Naive thymus-derived CD8-positive, alpha-beta T cell (primary cell): ENCODE measurements around the gene PHF24. TPM values are rescaled to one million over a fixed set of nuclear protein-coding genes. Genes with fewer than 3 reads are reported as not detected.
"Not testable (repeated sequence)": the region's sequence is repeated elsewhere in the genome, so short reads cannot be mapped to it uniquely, and the experiment has no call there.

Experiments
- ATAC-seq, 2 donors: fragments of 150-1000 bp; cut with Tn5 transposase in 1 of 2; sonication (Bioruptor Pico), chemical (Tn5 transposase) in 1 of 2; 1 replicate in 1 of 2; 2 replicates in 1 of 2; pipeline ENCODE4 v1.10.0; 2021; ENCODE audit warnings: mild to moderate bottlenecking in 2 of 2, moderate library complexity in 2 of 2
- POLR2A ChIA-PET: fragments of 350-600 bp; sonication (Branson Sonifier 250); formaldehyde crosslinking; loops from one replicate; lab custom pipeline; 2021; ENCODE audit warnings: antibody characterized with exemption; lab: Charles Lee
- DNase-seq, 10 donors: peaks; one replicate each; pipeline versions ENCODE4 v3.0.0 to v3.0.0-alpha.2; 2020 to 2022
- H3K27ac Mint-ChIP-seq, 10 donors: one replicate each; pipeline ENCODE4 v1.8.0; 2020 to 2022; ENCODE audit warnings: mild to moderate bottlenecking in 10 of 10, mixed read lengths in 10 of 10, moderate library complexity in 4 of 10, inconsistent platforms in 1 of 10
- H3K27me3 Mint-ChIP-seq, 5 donors: one replicate each; pipeline ENCODE4 v1.8.0; 2021 to 2022; ENCODE audit warnings: mixed read lengths in 5 of 5
- H3K36me3 Mint-ChIP-seq, 3 donors: one replicate each; pipeline ENCODE4 v1.8.0; 2020 to 2022; ENCODE audit warnings: mixed read lengths in 3 of 3, mild to moderate bottlenecking in 2 of 3, inconsistent platforms in 1 of 3
- H3K4me1 Mint-ChIP-seq, 4 donors: one replicate each; pipeline ENCODE4 v1.8.0; 2021 to 2022; ENCODE audit warnings: mixed read lengths in 4 of 4
- H3K4me3 Mint-ChIP-seq, 10 donors: one replicate each; pipeline ENCODE4 v1.8.0; 2020 to 2022; ENCODE audit warnings: mild to moderate bottlenecking in 10 of 10, mixed read lengths in 10 of 10, moderate library complexity in 6 of 10, inconsistent platforms in 1 of 10
- H3K9me3 Mint-ChIP-seq, 9 donors: one replicate each; pipeline ENCODE4 v1.8.0; 2020 to 2022; ENCODE audit warnings: mixed read lengths in 9 of 9, mild to moderate bottlenecking in 3 of 9, inconsistent platforms in 1 of 9, moderate library complexity in 1 of 9
- polyA plus RNA-seq, 3 donors: library from polyadenylated mRNA; unstranded; fragments of 300-500 nt; fragmentation: Illumina TruSeq; gene quantifications; one replicate each; pipeline ENCODE4 v1.2.3, GENCODE V29; 2021
- total RNA-seq, 8 experiments: library from RNA in 2 of 8; stranded (reverse) in 2 of 8; gene quantifications; one replicate each; pipeline ENCODE4 v1.2.3 and lab custom pipeline; 2021 to 2026

The PHF24 gene
- not detected for total RNA-seq
- not detected for polyA plus RNA-seq
- total RNA-seq (lab: John Stamatoyannopoulos, UW) = 0 to 0.32 (median 0.13) reads per million in 6 experiments

GRCh38 chr9:34957492-34958410 is at the start of gene PHF24:
Gene PHF24 (plus strand): TSS chr9:34958285. CDS start chr9:34971299, 13,014 bp downstream.
- no peak within 1 kb of the TSS for H3K27ac Mint-ChIP-seq
- H3K4me1 Mint-ChIP-seq = peaks cover 0 to 6% (median 1%) of the 10 kb centered on the region in 4 donors
- H3K36me3 Mint-ChIP-seq = no peaks in the 10 kb centered on the region
- peaks cover 29 to 66% (median 62%) of the 10 kb centered on the region in 5 donors for H3K27me3 Mint-ChIP-seq
- peak; percentile 89 for ATAC-seq
- H3K4me3 Mint-ChIP-seq = peak within 1 kb of the TSS; percentile 54 to 83 (median 66)
- H3K9me3 Mint-ChIP-seq = no peaks in the 10 kb centered on the region
- DNase-seq = peak in 5 of 10 donors; percentile 12 to 40 (median 19)
- POLR2A ChIA-PET = no interaction called here

GRCh38 chr9:34927061-34927460 is 31.0 kb upstream of the PHF24 start:
- H3K4me3 Mint-ChIP-seq = no peak overlapping the region
- H3K4me1 Mint-ChIP-seq = no peaks in the 10 kb centered on the region
- DNase-seq (no peak), ATAC-seq (no peak)
- H3K27ac Mint-ChIP-seq = no peak overlapping the region
- H3K27me3 Mint-ChIP-seq = peaks cover 8 to 46% (median 29%) of the 10 kb centered on the region in 5 donors
- POLR2A ChIA-PET = interaction anchor here (1.2 kb wide), 1 partner anchor 18 kb away, joined by 6 read pairs; no protein-coding TSS in a partner anchor
- peaks cover 3 to 23% (median 19%) of the 10 kb centered on the region in 3 donors for H3K36me3 Mint-ChIP-seq
- H3K9me3 Mint-ChIP-seq = peaks cover 9 to 27% (median 18%) of the 10 kb centered on the region in 9 donors

- Mint-ChIP-seq H3K4me3 (no peak overlapping the region), H3K4me1 (no peaks in the 10 kb centered on the region), H3K27me3 (peaks cover 12 to 57% (median 36%) of the 10 kb centered on the region in 5 donors), H3K9me3 (peaks cover 9 to 27% (median 17%) of the 10 kb centered on the region in 9 donors), H3K27ac (no peak overlapping the region), H3K36me3 (peaks cover 3 to 21% (median 17%) of the 10 kb centered on the region in 3 donors)
- POLR2A ChIA-PET = no interaction called here
- no peak for ATAC-seq
- no peak for DNase-seq
These were observed 29.2 kb upstream of the PHF24 start for GRCh38 chr9:34928921-34929320.

- POLR2A ChIA-PET = no interaction called here
- DNase-seq = peak in 1 of 10 donors; percentile 1
These were observed 28.5 kb upstream of the PHF24 start for GRCh38 chr9:34929506-34930102.

GRCh38 chr9:34939989-34940388 is 18.1 kb upstream of the PHF24 start:
- ATAC-seq, H3K4me1 Mint-ChIP-seq, POLR2A ChIA-PET, H3K9me3 Mint-ChIP-seq, H3K36me3 Mint-ChIP-seq, H3K4me3 Mint-ChIP-seq, DNase-seq, H3K27ac Mint-ChIP-seq: not testable (repeated sequence)
- H3K27me3 Mint-ChIP-seq = peaks cover 6 to 29% (median 16%) of the 10 kb centered on the region in 5 donors

More at GRCh38 chr9:34929506-34930102, 28.5 kb upstream of the PHF24 start:
- H3K27me3 Mint-ChIP-seq = peaks cover 14 to 57% (median 34%) of the 10 kb centered on the region in 5 donors
- no peaks in the 10 kb centered on the region for H3K4me1 Mint-ChIP-seq
- no peak overlapping the region for H3K27ac Mint-ChIP-seq
- H3K36me3 Mint-ChIP-seq = peaks cover 3 to 14% (median 11%) of the 10 kb centered on the region in 3 donors
- H3K4me3 Mint-ChIP-seq = no peak overlapping the region
- peak in 1 of 2 donors; percentile 50 for ATAC-seq
- H3K9me3 Mint-ChIP-seq = peaks cover 8 to 21% (median 13%) of the 10 kb centered on the region in 9 donors

GRCh38 chr9:34948451-34948850 is 9.6 kb upstream of the PHF24 start:
- no peak for ATAC-seq

GRCh38 chr9:34954225-34954624 is 3.9 kb upstream of the PHF24 start:
- DNase-seq (no peak), ATAC-seq (no peak)
- no peaks in the 10 kb centered on the region for H3K36me3 Mint-ChIP-seq
- no peaks in the 10 kb centered on the region for H3K9me3 Mint-ChIP-seq
- peaks cover 0 to 6% (median 1%) of the 10 kb centered on the region in 4 donors for H3K4me1 Mint-ChIP-seq
- H3K4me3 Mint-ChIP-seq = no peak overlapping the region
- H3K27ac Mint-ChIP-seq = no peak overlapping the region
- POLR2A ChIA-PET = no interaction called here
- H3K27me3 Mint-ChIP-seq = peaks cover 18 to 57% (median 34%) of the 10 kb centered on the region in 5 donors

More at GRCh38 chr9:34948451-34948850, 9.6 kb upstream of the PHF24 start:
- H3K4me3 Mint-ChIP-seq = no peak overlapping the region
- no peaks in the 10 kb centered on the region for H3K4me1 Mint-ChIP-seq
- peaks cover 9 to 42% (median 22%) of the 10 kb centered on the region in 5 donors for H3K27me3 Mint-ChIP-seq
- POLR2A ChIA-PET = no interaction called here
- H3K36me3 Mint-ChIP-seq = no peaks in the 10 kb centered on the region
- no peak for DNase-seq
- H3K27ac Mint-ChIP-seq = no peak overlapping the region
- H3K9me3 Mint-ChIP-seq = no peaks in the 10 kb centered on the region

- not testable (repeated sequence) for H3K9me3 Mint-ChIP-seq
- peaks cover 23 to 63% (median 48%) of the 10 kb centered on the region in 5 donors for H3K27me3 Mint-ChIP-seq
These were observed 2.0 kb upstream of the PHF24 start for GRCh38 chr9:34956066-34956465.

GRCh38 chr9:34956648-34957047 is 1.4 kb upstream of the PHF24 start:
- Mint-ChIP-seq H3K36me3 (no peaks in the 10 kb centered on the region), H3K27me3 (peaks cover 26 to 66% (median 54%) of the 10 kb centered on the region in 5 donors)

More at GRCh38 chr9:34956066-34956465, 2.0 kb upstream of the PHF24 start:
- ATAC-seq, H3K36me3 Mint-ChIP-seq, POLR2A ChIA-PET, DNase-seq, H3K4me1 Mint-ChIP-seq, H3K27ac Mint-ChIP-seq: not testable (repeated sequence)
- peak overlapping the region in 2 of 10 donors; percentile 11 to 49 for H3K4me3 Mint-ChIP-seq

GRCh38 chr9:34958411-34958982 is 412 bp downstream of the PHF24 start:
- no peaks in the 10 kb centered on the region for H3K36me3 Mint-ChIP-seq
- peaks cover 29 to 71% (median 65%) of the 10 kb centered on the region in 5 donors for H3K27me3 Mint-ChIP-seq
- no peak overlapping the region for H3K27ac Mint-ChIP-seq
- H3K4me1 Mint-ChIP-seq = peaks cover 0 to 6% (median 1%) of the 10 kb centered on the region in 4 donors
- peak in 1 of 2 donors; percentile 16 for ATAC-seq
- H3K4me3 Mint-ChIP-seq = peak overlapping the region; percentile 13 to 64 (median 51)
- POLR2A ChIA-PET = no interaction called here
- DNase-seq = no peak
- H3K9me3 Mint-ChIP-seq = no peaks in the 10 kb centered on the region

More at GRCh38 chr9:34956648-34957047, 1.4 kb upstream of the PHF24 start:
- DNase-seq (no peak), ATAC-seq (no peak)
- POLR2A ChIA-PET = no interaction called here
- H3K9me3 Mint-ChIP-seq = no peaks in the 10 kb centered on the region
- peaks cover 0 to 6% (median 1%) of the 10 kb centered on the region in 4 donors for H3K4me1 Mint-ChIP-seq
- peak overlapping the region in 4 of 10 donors; percentile 8 to 76 (median 68) for H3K4me3 Mint-ChIP-seq
- H3K27ac Mint-ChIP-seq = no peak overlapping the region

- peaks cover 30 to 74% (median 62%) of the 10 kb centered on the region in 5 donors for H3K27me3 Mint-ChIP-seq
- H3K4me1 Mint-ChIP-seq = peaks cover 0 to 6% (median 1%) of the 10 kb centered on the region in 4 donors
- H3K9me3 Mint-ChIP-seq = no peaks in the 10 kb centered on the region
- DNase-seq (no peak), ATAC-seq (no peak)
- peak overlapping the region in 1 of 10 donors; percentile 26 for H3K4me3 Mint-ChIP-seq
- H3K27ac Mint-ChIP-seq = no peak overlapping the region
- POLR2A ChIA-PET = interaction anchor here (0.5 kb wide), 1 partner anchor 30 kb away, joined by 4 read pairs; the partner anchor contains the start of gene DNAJB5
- H3K36me3 Mint-ChIP-seq = no peaks in the 10 kb centered on the region
These were observed 1.4 kb downstream of the PHF24 start for GRCh38 chr9:34959461-34959860.
